GM23248 (cell line): ENCODE results near the gene EFCAB6. TPM values are rescaled to one million over a fixed set of nuclear protein-coding genes. Genes with fewer than 3 reads are reported as not detected.

Source experiments
- DNase-seq: peaks from one replicate; pipeline ENCODE4 v3.0.0-alpha.2; 2015
- H2AFZ ChIP-seq: fragments of 200-600 bp; sonication (generic); 2 replicates; pipeline ENCODE4 v1.6.1; 2016; ENCODE audit warnings: antibody characterized with exemption
- H3F3A ChIP-seq: fragments of 200-600 bp; sonication (generic); 2 replicates; pipeline ENCODE4 v1.6.1; 2016; ENCODE audit warnings: mild to moderate bottlenecking, antibody characterized with exemption, mixed run types; ENCODE audit not compliant: insufficient read depth
- H3K27ac ChIP-seq: fragments of 200-600 bp; sonication (generic); 2 replicates; pipeline ENCODE4 v1.5.1; 2016; ENCODE audit warnings: mild to moderate bottlenecking
- H3K27me3 ChIP-seq: fragments of 200-600 bp; sonication (generic); replicated peaks from 2 replicates; pipeline ENCODE4 v1.6.1; 2016; ENCODE audit warnings: mild to moderate bottlenecking; ENCODE audit not compliant: insufficient read depth
- H3K36me3 ChIP-seq: fragments of 200-600 bp; sonication (generic); 2 replicates; pipeline ENCODE4 v1.6.1; 2016; ENCODE audit warnings: low read depth, mild to moderate bottlenecking
- H3K4me1 ChIP-seq: fragments of 200-600 bp; sonication (generic); 2 replicates; pipeline ENCODE4 v1.6.1; 2016; ENCODE audit warnings: mild to moderate bottlenecking; ENCODE audit not compliant: insufficient read depth
- H3K4me2 ChIP-seq: fragments of 200-600 bp; sonication (generic); one replicate; pipeline ENCODE4 v1.6.1; 2016; ENCODE audit warnings: mild to moderate bottlenecking; ENCODE audit not compliant: unreplicated experiment
- H3K4me3 ChIP-seq: fragments of 200-600 bp; sonication (generic); 2 replicates; pipeline ENCODE4 v1.5.1; 2016; ENCODE audit warnings: mild to moderate bottlenecking
- H3K79me2 ChIP-seq: fragments of 200-600 bp; sonication (generic); 2 replicates; pipeline ENCODE4 v1.6.1; 2016; ENCODE audit warnings: mild to moderate bottlenecking; ENCODE audit not compliant: insufficient read depth
- H3K9ac ChIP-seq: fragments of 200-600 bp; sonication (generic); 2 replicates; pipeline ENCODE4 v1.6.1; 2016; ENCODE audit warnings: mild to moderate bottlenecking
- H3K9me2 ChIP-seq: fragments of 200-600 bp; sonication (generic); 2 replicates; pipeline ENCODE4 v1.6.1; 2016; ENCODE audit warnings: mixed run types, mild to moderate bottlenecking, moderate library complexity; ENCODE audit not compliant: insufficient read depth
- H3K9me3 ChIP-seq: fragments of 200-600 bp; sonication (generic); one replicate; pipeline ENCODE4 v1.6.1; 2017; ENCODE audit warnings: low read depth
- H4K20me1 ChIP-seq: fragments of 200-600 bp; sonication (generic); 2 replicates; pipeline ENCODE4 v1.6.0; 2016; ENCODE audit not compliant: insufficient read depth
- EZH2 ChIP-seq: fragments of 200-600 bp; sonication (generic); IDR thresholded peaks from 2 replicates; pipeline ENCODE4 v1.6.1; 2018; ENCODE audit warnings: antibody characterized with exemption, mild to moderate bottlenecking; ENCODE audit not compliant: insufficient read depth, poor library complexity, severe bottlenecking
- EZH2phosphoT487 ChIP-seq: fragments of 200-600 bp; sonication (generic); IDR thresholded peaks from 2 replicates; pipeline ENCODE4 v1.6.1; 2018; ENCODE audit warnings: antibody characterized with exemption, moderate library complexity, mild to moderate bottlenecking, low read depth; ENCODE audit not compliant: insufficient read depth
- WGBS, 2 experiments: methylation state at CpG; one replicate each; pipeline ENCODE4 v1.1.6; 2015 to 2017; ENCODE audit warnings: low lambda C conversion rate in 2 of 2, low coverage in 1 of 2; ENCODE audit errors: missing lambda C conversion rate in 2 of 2; 5-methylcytosine and 5-hydroxymethylcytosine counted together
- in situ Hi-C: fragments of 300-500 bp; cut with MboI; formaldehyde crosslinking; loops from 2 replicates; pipeline ENCODE4 v1.15.0; 2020
- polyA plus RNA-seq: library from polyadenylated mRNA; unstranded; fragments of >200 nt; fragmentation: Nextera tagmentation; extraction: Ambion mirVana; gene quantifications from 2 replicates; pipeline ENCODE4 v1.2.1, GENCODE V29; 2016
- total RNA-seq: library from RNA; depleted of rRNA; stranded (reverse); fragments of >200 nt; shearing (Covaris generic); gene quantifications from 2 replicates; pipeline ENCODE4 v1.2.3, GENCODE V29; 2014

Gene EFCAB6
- total and polyA plus RNA-seq, 2 experiments from 2014 or later, result 1.5 to 2.1 TPM

- Histone ChIP-seq H3K79me2 (no peaks in the 10 kb centered on the region), H3K4me3 (no peak overlapping the region), H3K4me1 (no peaks in the 10 kb centered on the region), H3K9ac (no peak overlapping the region), H3K27ac (no peak overlapping the region), H3K4me2 (no peak overlapping the region), H2AFZ (no peak overlapping the region), H3K36me3 (no peaks in the 10 kb centered on the region), H4K20me1 (no peaks in the 10 kb centered on the region), H3K27me3 (no peaks in the 10 kb centered on the region), H3K9me2 (0 out of 2 replicates have a peak, but pooled peaks cover 3% of the 10 kb centered on the region), H3K9me3 (no peaks in the 10 kb centered on the region), H3F3A (no peaks in the 10 kb centered on the region)
- TF ChIP-seq EZH2, result no peak
- no peak for TF ChIP-seq EZH2phosphoT487
- 39 to 40% methylated on average over 3 of the region's 3 CpGs for WGBS, 2 experiments
- in situ Hi-C loops, result no loop called here
- DNase-seq, result no peak
Observed at GRCh38 chr22:43616645-43617044, 195.5 kb downstream of the EFCAB6 start.

- in situ Hi-C loops, result no loop called here
- no peaks in the 10 kb centered on the region for H4K20me1 ChIP-seq
- H3K9me3 ChIP-seq, result no peaks in the 10 kb centered on the region
- H3K9me2 ChIP-seq, result no peaks in the 10 kb centered on the region
- no peak for DNase-seq
- H3K27ac ChIP-seq, result no peak overlapping the region
- no peaks in the 10 kb centered on the region for H3K36me3 ChIP-seq
- H3K4me3 ChIP-seq, result no peak overlapping the region
- no peak overlapping the region for H2AFZ ChIP-seq
- H3K4me2 ChIP-seq, result no peak overlapping the region
- no peak overlapping the region for H3K9ac ChIP-seq
- 57 to 60% methylated on average over 9 of the region's 9 CpGs for WGBS, 2 experiments
- H3K4me1 ChIP-seq, result no peaks in the 10 kb centered on the region
- no peaks in the 10 kb centered on the region for H3K79me2 ChIP-seq
- no peak for TF ChIP-seq EZH2
- no peak for TF ChIP-seq EZH2phosphoT487
- no peaks in the 10 kb centered on the region for H3K27me3 ChIP-seq
- no peaks in the 10 kb centered on the region for H3F3A ChIP-seq
Observed at GRCh38 chr22:43600265-43600664, 211.8 kb downstream of the EFCAB6 start.

- Histone ChIP-seq H3K9me3 (no peaks in the 10 kb centered on the region), H3K4me3 (no peak overlapping the region), H3K9me2 (no peaks in the 10 kb centered on the region), H3K4me1 (no peaks in the 10 kb centered on the region), H3K27ac (no peak overlapping the region), H4K20me1 (no peaks in the 10 kb centered on the region), H3K27me3 (no peaks in the 10 kb centered on the region; the same call in 1 of the 2 replicates), H3K9ac (no peak overlapping the region), H2AFZ (no peak overlapping the region), H3K4me2 (no peak overlapping the region), H3K79me2 (no peaks in the 10 kb centered on the region), H3K36me3 (no peaks in the 10 kb centered on the region), H3F3A (no peaks in the 10 kb centered on the region)
- WGBS, 2 experiments, result 65 to 66% methylated on average over 11 of the region's 11 CpGs
- DNase-seq, result no peak
- in situ Hi-C loops, result no loop called here
- TF ChIP-seq EZH2 (no peak), EZH2phosphoT487 (no peak)
Observed at GRCh38 chr22:43592476-43592875, 219.6 kb downstream of the EFCAB6 start.

GRCh38 chr22:43591380-43591779, 220.7 kb downstream of the EFCAB6 start:
- Histone ChIP-seq H2AFZ (no peak overlapping the region), H3K9me2 (no peaks in the 10 kb centered on the region), H3K36me3 (no peaks in the 10 kb centered on the region), H3K27ac (no peak overlapping the region), H3K4me1 (no peaks in the 10 kb centered on the region), H3K79me2 (no peaks in the 10 kb centered on the region), H3K4me3 (no peak overlapping the region), H3K9ac (no peak overlapping the region), H3K9me3 (no peaks in the 10 kb centered on the region), H4K20me1 (no peaks in the 10 kb centered on the region), H3F3A (no peaks in the 10 kb centered on the region), H3K4me2 (no peak overlapping the region), H3K27me3 (no peaks in the 10 kb centered on the region; the same call in 1 of the 2 replicates)
- TF ChIP-seq EZH2, result no peak
- WGBS, 2 experiments, result 42 to 46% methylated on average over 6 of the region's 6 CpGs
- DNase-seq, result no peak
- in situ Hi-C loops, result no loop called here

- peak; percentile 6 for DNase-seq
- TF ChIP-seq EZH2phosphoT487 (no peak), EZH2 (no peak)
- no peak overlapping the region for H3K4me3 ChIP-seq
- no peaks in the 10 kb centered on the region for H3K9me2 ChIP-seq
- no peak overlapping the region for H3K4me2 ChIP-seq
- H4K20me1 ChIP-seq, result no peaks in the 10 kb centered on the region
- no peaks in the 10 kb centered on the region for H3F3A ChIP-seq
- in situ Hi-C loops, result no loop called here
- H3K36me3 ChIP-seq, result no peaks in the 10 kb centered on the region
- no peaks in the 10 kb centered on the region for H3K4me1 ChIP-seq
- H2AFZ ChIP-seq, result no peak overlapping the region
- no peaks in the 10 kb centered on the region for H3K9me3 ChIP-seq
- WGBS, 2 experiments, result 0% methylated on average over 1 of the region's 1 CpG
- no peak overlapping the region for H3K9ac ChIP-seq
- no peaks in the 10 kb centered on the region; the same call in 1 of the 2 replicates for H3K27me3 ChIP-seq
- H3K27ac ChIP-seq, result no peak overlapping the region
- no peaks in the 10 kb centered on the region for H3K79me2 ChIP-seq
Observed at GRCh38 chr22:43587574-43587973, 224.5 kb downstream of the EFCAB6 start.
